GM12892 (cell line): ENCODE measurements around the gene HYAL3.

Experiments used
- POLR2A ChIP-seq: IDR thresholded peaks from 2 replicates; pipeline ENCODE4 v1.6.1; 2011; ENCODE audit warnings: low read depth, low read length, control low read depth
- POLR2AphosphoS5 ChIP-seq: IDR thresholded peaks from 2 replicates; pipeline ENCODE4 v1.6.1; 2011; ENCODE audit warnings: low read depth, low read length, control low read depth
- TAF1 ChIP-seq: IDR thresholded peaks from 2 replicates; pipeline ENCODE4 v1.6.1; 2011; ENCODE audit warnings: low read depth, mild to moderate bottlenecking, control low read depth, low read length, borderline replicate concordance

DNA sequence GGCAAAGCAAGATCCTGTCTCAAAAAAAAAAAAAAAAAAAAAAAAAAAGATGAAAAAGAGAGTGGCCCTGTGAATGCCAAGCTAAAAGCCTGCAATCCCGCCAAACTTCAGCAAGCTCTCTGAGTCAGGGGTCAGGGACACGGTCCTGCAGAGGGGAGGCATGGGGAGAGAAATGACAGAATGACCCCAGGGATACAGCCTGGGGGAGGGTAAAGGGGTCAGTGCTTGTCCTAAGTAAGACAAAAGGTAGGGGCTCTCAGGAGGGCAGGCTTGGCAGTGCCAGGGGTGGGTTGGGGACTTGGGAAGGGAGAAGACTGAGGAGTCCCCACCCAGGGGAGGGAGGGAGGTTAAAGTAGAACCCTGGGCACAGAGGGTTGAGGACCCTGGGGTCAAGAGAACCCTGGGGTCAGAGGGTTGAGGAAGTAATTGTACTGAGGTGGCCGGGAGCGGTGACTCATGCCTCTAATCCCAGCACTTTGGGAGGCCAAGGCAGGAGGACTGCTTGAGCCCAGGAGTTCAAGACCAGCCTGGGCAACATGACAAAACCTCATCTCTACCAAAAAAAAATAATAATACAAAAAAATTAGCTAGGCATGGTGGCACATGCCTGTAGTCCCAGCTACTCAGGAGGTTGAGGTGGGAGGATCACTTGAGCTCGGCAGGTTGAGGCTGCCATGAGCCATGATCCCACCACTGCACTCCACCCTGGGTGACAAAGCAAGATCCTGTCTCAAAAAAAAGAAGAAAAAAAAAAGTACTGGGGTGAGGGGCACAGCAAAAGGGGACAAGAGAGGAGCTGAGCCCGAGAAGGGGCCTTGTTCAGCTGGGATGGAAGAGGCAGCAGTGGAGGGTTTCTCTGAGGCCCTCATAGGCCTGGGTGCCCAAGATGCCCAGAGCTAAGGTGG, 35.5 kb downstream of the HYAL3 start:
- TF ChIP-seq POLR2A (no peak), POLR2AphosphoS5 (no peak), TAF1 (no peak)
